Measurements from ENCODE around the gene AXIN2.

Gene AXIN2

GRCh38 chr17:65556014-65556909 lies 5.2 kb downstream of the AXIN2 start:
- Histone ChIP-seq H3K27ac (ENCODE audit: extremely low read depth, low read depth, low read length) (no peak overlapping the region), H3K36me3 (ENCODE audit: control insufficient read depth in 2 of 2, insufficient read depth in 1 of 2, low read length in 2 of 2) (peaks cover 0 to 27% of the 10 kb centered on the region in 2 experiments; a peak in 1 of 3 replicates), H3K4me3 (ENCODE audit: low read depth, low read length) (no peak overlapping the region), H3K4me1 (ENCODE audit: control insufficient read depth, insufficient read depth, low read length) (peaks cover 23% of the 10 kb centered on the region), H3K9me3 (ENCODE audit: control insufficient read depth, insufficient read depth, low read depth, low read length) (no peaks in the 10 kb centered on the region)
- POLR2A ChIA-PET: no interaction called here
- CTCF ChIA-PET: interaction anchor here (0.6 to 5.2 kb wide), 23 partner anchors 11 to 610 kb away, joined by 3 to 46 read pairs (median 4); no protein-coding TSS in a partner anchor
- TF ChIP-seq KLF8 (tag by site-specific recombination; IDR thresholded peaks at IDR 0.05) (no peak), ZNF785 (tag by site-specific recombination; IDR thresholded peaks at IDR 0.05) (0 out of 2 replicates have a peak, but pooled peaks have one; percentile 39), ZNF335 (tag by site-specific recombination; conservative IDR thresholded peaks at IDR 0.05) (peak; percentile 84), ZNF24 (tag by site-specific recombination; IDR thresholded peaks at IDR 0.05) (no peak), ZNF473 (tag by site-specific recombination; IDR thresholded peaks at IDR 0.05) (no peak), ZBTB7A (tag by site-specific recombination; IDR thresholded peaks at IDR 0.05; ENCODE audit: low read depth) (no peak), ZNF121 (tag by site-specific recombination; IDR thresholded peaks at IDR 0.05) (peak; percentile 58; the same call in 1 of the 2 replicates), ZXDB (tag by site-specific recombination; IDR thresholded peaks at IDR 0.05) (0 out of 2 replicates have a peak, but pooled peaks have one; percentile 44), ZBTB8A (tag by site-specific recombination; IDR thresholded peaks at IDR 0.05) (peak; percentile 65), CTCF (tag by site-specific recombination; IDR thresholded peaks at IDR 0.05) (peak; percentile 86), PRDM4 (tag by site-specific recombination; IDR thresholded peaks at IDR 0.05) (no peak), EGR2 (tag by site-specific recombination; IDR thresholded peaks at IDR 0.05; ENCODE audit: low read depth) (no peak), ZNF518A (tag by site-specific recombination; conservative IDR thresholded peaks at IDR 0.05; ENCODE audit: low read depth) (no peak), ZNF555 (tag by site-specific recombination; conservative IDR thresholded peaks at IDR 0.05) (no peak), ZNF624 (tag by site-specific recombination; IDR thresholded peaks at IDR 0.05) (no peak), ZSCAN4 (tag by site-specific recombination; IDR thresholded peaks at IDR 0.05) (no peak), ZNF10 (tag by site-specific recombination; IDR thresholded peaks at IDR 0.05) (peak; percentile 28; the same call in 1 of the 2 replicates), MZF1 (tag by site-specific recombination; IDR thresholded peaks at IDR 0.05; ENCODE audit: borderline replicate concordance) (no peak), RBAK (tag by site-specific recombination; IDR thresholded peaks at IDR 0.05) (no peak), SP2 (tag by site-specific recombination; IDR thresholded peaks at IDR 0.05) (peak; percentile 40; the same call in 1 of the 2 replicates), ZNF558 (tag by site-specific recombination; IDR thresholded peaks at IDR 0.05) (no peak), TCF7L2 (IDR thresholded peaks at IDR 0.05; ENCODE audit: borderline replicate concordance, low read depth, low read length) (peak; percentile 25; the same call in 1 of the 2 replicates), SCRT2 (tag by site-specific recombination; IDR thresholded peaks at IDR 0.05) (no peak), ZNF23 (tag by site-specific recombination; IDR thresholded peaks at IDR 0.05; ENCODE audit: borderline replicate concordance) (no peak), ZNF404 (tag by site-specific recombination; IDR thresholded peaks at IDR 0.05) (no peak), OVOL3 (tag by site-specific recombination; IDR thresholded peaks at IDR 0.05) (no peak), ZNF548 (tag by site-specific recombination; IDR thresholded peaks at IDR 0.05) (no peak)
